Kidney (tissue), 14 donors: ENCODE results near the gene SCN1A. TPM values are rescaled to one million over a fixed set of nuclear protein-coding genes. Genes with fewer than 3 reads are reported as not detected.

Experiments
- DNase-seq, 5 donors: peaks; one replicate each; pipeline ENCODE4 v3.0.0-alpha.2; 2013 to 2020
- FAIRE-seq: peaks from 2 replicates; lab custom pipeline; 2012; peaks lifted over from hg19 to GRCh38; lab: Jason Lieb, UNC
- H3K27ac ChIP-seq, 2 donors: one replicate each; pipeline ENCODE4 v1.7.0; 2013; ENCODE audit warnings: low read depth in 2 of 2, low read length in 2 of 2, inconsistent platforms in 1 of 2
- H3K27me3 ChIP-seq: one replicate; pipeline ENCODE4 v1.7.1; 2013; ENCODE audit warnings: low read length, inconsistent platforms; ENCODE audit not compliant: control insufficient read depth, insufficient read depth
- H3K36me3 ChIP-seq, 3 donors: one replicate each; pipeline versions ENCODE4 v1.7.0 to v1.7.1; 2013; ENCODE audit warnings: low read length in 3 of 3, control low read depth in 1 of 3, inconsistent platforms in 1 of 3; ENCODE audit not compliant: insufficient read depth in 3 of 3, control insufficient read depth in 2 of 3
- H3K4me1 ChIP-seq, 3 donors: one replicate each; pipeline versions ENCODE4 v1.7.0 to v1.7.1; 2013; ENCODE audit warnings: low read length in 3 of 3, inconsistent platforms in 1 of 3, low read depth in 1 of 3; ENCODE audit not compliant: control insufficient read depth in 2 of 3, insufficient read depth in 2 of 3
- H3K4me3 ChIP-seq, 3 donors: one replicate each; pipeline versions ENCODE4 v1.7.0 to v1.8.1; 2013; ENCODE audit warnings: low read length in 3 of 3, control low read depth in 1 of 3, inconsistent platforms in 1 of 3
- H3K9ac ChIP-seq, 3 donors: one replicate each; pipeline versions ENCODE4 v1.7.0 to v1.7.1; 2013; ENCODE audit warnings: low read length in 3 of 3, control low read depth in 1 of 3, inconsistent platforms in 1 of 3
- H3K9me3 ChIP-seq, 3 donors: one replicate each; pipeline versions ENCODE4 v1.7.0 to v1.7.1; 2013; ENCODE audit warnings: low read length in 3 of 3, control low read depth in 1 of 3, inconsistent platforms in 1 of 3; ENCODE audit not compliant: control insufficient read depth in 2 of 3, insufficient read depth in 1 of 3
- intact Hi-C: fragments of 100-400 bp; cut with DNase I; formaldehyde crosslinking; loops from one replicate; pipeline ENCODE4 v1.11.1; 2022
- polyA plus RNA-seq: library from polyadenylated mRNA; stranded (reverse); fragments of 350-450 nt; fragmentation: Illumina TruSeq; extraction: RNeasy Lipid Tissue Mini Kit (QIAGEN cat#74804); gene quantifications from one replicate; pipeline ENCODE4 v1.2.3, GENCODE V29; 2014; ENCODE audit warnings: low read depth, low replicate concordance; ENCODE audit not compliant: insufficient read depth
- total RNA-seq: library from RNA; stranded (reverse); fragmentation: NEBNext Ultra II Directional; extraction: Animal tissue kit (Norgen Biotek cat#: 25700); gene quantifications from one replicate; pipeline ENCODE4 v1.2.1, GENCODE V29; 2021
- TF ChIP-seq, protein P1 (sequence below): IDR thresholded peaks from 3 replicates; pipeline ENCODE4 v1.5.1; 2012; ENCODE audit warnings: mild to moderate bottlenecking, moderate library complexity, borderline replicate concordance; ENCODE audit not compliant: insufficient read depth; ENCODE audit errors: extremely low read depth
- donor health status: control.
- donor health status: control.
- donor health status: control.
- donor health status: control.
- donor health status: control.
- donor health status: DM: yes; HTN: yes; CAD: no.
- donor health status: Normal renal cell carcinoma (clear cell type).

The SCN1A gene
- total and polyA plus RNA-seq, 2 donors from 2014 or later = not detected

DNA sequence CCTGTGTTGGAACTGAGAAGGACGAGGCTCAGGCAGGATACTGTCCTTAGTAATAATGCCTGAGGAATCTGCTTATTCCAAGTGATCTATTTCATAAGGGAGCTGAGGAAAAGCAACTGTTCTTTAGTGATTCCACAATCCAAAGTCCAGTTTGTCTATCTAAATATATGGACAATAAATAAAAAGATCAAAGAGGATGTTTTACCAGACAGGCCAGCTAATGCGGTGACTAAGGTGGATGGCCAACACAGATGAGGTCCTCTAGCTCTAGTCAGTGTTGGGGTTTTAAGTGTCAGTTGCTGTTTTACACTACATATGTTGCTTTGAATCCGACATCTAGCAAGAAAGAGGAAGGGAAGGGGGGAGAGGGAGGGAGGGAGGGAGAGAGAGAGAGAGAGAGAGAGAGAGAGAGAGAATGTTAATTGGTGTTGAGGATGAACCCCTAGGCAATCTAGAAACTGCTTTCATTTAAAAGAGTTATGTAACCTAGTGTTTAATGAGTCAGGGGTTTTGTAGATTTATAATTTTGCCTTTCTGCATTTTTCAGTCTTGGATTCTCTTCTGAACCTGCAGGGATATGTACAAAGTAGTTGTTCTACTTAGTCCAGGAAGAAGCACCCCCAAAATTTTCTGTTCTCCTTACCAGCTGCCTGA, 27.0 kb upstream of the SCN1A start:
- FAIRE-seq (no peak), DNase-seq (no peak)
- Histone ChIP-seq H3K9ac (no peak overlapping the region), H3K4me3 (no peak overlapping the region), H3K36me3 (no peaks in the 10 kb centered on the region), H3K9me3 (no peaks in the 10 kb centered on the region), H3K27ac (no peak overlapping the region), H3K4me1 (no peaks in the 10 kb centered on the region), H3K27me3 (no peaks in the 10 kb centered on the region)
- intact Hi-C loops = no loop called here
- TF ChIP-seq, protein P1, sequence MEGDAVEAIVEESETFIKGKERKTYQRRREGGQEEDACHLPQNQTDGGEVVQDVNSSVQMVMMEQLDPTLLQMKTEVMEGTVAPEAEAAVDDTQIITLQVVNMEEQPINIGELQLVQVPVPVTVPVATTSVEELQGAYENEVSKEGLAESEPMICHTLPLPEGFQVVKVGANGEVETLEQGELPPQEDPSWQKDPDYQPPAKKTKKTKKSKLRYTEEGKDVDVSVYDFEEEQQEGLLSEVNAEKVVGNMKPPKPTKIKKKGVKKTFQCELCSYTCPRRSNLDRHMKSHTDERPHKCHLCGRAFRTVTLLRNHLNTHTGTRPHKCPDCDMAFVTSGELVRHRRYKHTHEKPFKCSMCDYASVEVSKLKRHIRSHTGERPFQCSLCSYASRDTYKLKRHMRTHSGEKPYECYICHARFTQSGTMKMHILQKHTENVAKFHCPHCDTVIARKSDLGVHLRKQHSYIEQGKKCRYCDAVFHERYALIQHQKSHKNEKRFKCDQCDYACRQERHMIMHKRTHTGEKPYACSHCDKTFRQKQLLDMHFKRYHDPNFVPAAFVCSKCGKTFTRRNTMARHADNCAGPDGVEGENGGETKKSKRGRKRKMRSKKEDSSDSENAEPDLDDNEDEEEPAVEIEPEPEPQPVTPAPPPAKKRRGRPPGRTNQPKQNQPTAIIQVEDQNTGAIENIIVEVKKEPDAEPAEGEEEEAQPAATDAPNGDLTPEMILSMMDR = no peak

DNA sequence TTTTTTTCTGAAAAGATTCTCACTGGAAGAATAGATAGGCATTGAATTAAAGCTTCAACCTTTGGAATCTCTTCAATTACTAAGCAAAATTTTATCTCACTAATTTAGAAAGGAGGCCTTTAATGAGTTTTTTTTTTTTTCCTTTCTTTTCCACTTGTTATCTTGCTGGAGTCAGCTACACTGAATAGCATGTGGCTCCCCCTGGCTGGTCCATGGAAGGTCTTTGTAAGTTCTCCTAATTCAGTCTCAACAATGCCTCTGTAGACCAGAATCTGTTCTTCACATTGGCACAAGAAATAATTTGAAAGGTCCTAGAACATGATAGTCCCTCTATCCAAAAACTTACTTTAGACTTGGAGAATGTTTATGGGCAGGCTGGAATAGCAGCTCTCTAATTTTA, 24.2 kb upstream of the SCN1A start:
- Histone ChIP-seq H3K4me3 (no peak overlapping the region), H3K27ac (no peak overlapping the region), H3K9ac (no peak overlapping the region), H3K27me3 (no peaks in the 10 kb centered on the region), H3K4me1 (no peaks in the 10 kb centered on the region), H3K36me3 (no peaks in the 10 kb centered on the region), H3K9me3 (no peaks in the 10 kb centered on the region)
- FAIRE-seq (no peak), DNase-seq (no peak)
- intact Hi-C loops = no loop called here
- TF ChIP-seq, protein P1 = no peak

DNA sequence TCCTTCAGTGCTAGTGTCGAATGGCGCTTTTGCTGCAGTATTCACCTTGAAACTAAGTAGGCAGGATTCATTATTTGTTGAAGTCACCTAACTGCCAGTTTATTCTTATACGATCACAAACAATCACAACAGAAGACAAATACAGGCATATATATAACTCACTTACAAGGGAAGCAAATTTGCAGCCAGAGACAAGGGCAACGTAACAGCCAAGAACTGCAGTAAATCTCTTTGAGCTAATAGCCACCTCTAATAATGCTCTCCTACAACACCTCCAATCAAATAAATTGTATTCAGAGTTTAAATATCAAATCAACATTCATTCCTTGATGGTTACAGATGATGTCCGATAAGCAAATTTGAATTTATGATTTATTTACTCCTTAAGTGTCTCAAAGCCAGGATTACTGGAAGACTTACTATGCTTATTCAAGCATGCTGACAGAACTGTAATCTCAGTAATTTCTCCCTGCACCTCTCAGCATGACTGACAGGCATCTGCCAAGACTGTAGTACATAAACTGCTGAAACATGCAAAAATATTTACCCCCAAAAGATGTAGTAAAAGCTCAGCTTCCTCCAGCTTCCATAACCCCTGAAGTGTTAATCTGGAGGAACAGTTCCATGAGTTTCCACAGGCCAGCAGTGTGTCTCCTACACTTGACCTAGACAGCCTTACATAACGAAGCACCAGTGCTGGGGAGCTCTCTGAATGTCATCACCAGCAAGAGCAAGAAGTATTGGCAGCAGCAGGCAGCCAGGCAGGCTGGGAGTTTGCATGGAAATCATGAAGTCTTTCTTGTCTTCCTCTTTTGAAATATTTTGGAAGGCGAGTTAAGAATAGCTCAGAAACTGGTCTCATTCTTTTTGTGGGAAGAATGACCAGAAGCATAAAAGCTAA, 20.9 kb upstream of the SCN1A start:
- Histone ChIP-seq H3K27ac (no peak overlapping the region), H3K9ac (no peak overlapping the region), H3K9me3 (no peaks in the 10 kb centered on the region), H3K4me3 (no peak overlapping the region), H3K36me3 (no peaks in the 10 kb centered on the region), H3K27me3 (no peaks in the 10 kb centered on the region), H3K4me1 (no peaks in the 10 kb centered on the region)
- TF ChIP-seq, protein P1 = no peak
- intact Hi-C loops = no loop called here
- no peak for DNase-seq
- FAIRE-seq = no peak
